PFSK-1 (cell line): ENCODE measurements around the gene KDM4C.

ENCODE experiments used
- FOXP2 ChIP-seq: optimal IDR thresholded peaks from 2 replicates; pipeline ENCODE3; 2011; ENCODE audit warnings: borderline replicate concordance, control low read depth, inconsistent platforms; ENCODE audit not compliant: insufficient read depth; ENCODE audit errors: extremely low read length, extremely low read depth
- POLR2AphosphoS5 ChIP-seq: IDR thresholded peaks from 2 replicates; pipeline ENCODE4 v1.6.1; 2012; ENCODE audit warnings: low read depth, mild to moderate bottlenecking, control low read depth, low read length, moderate library complexity
- REST ChIP-seq, 2 experiments: IDR thresholded peaks; 2 replicates each; pipeline versions ENCODE4 v1.6.1 to v1.8.0; 2011 to 2012; ENCODE audit warnings: low read depth in 2 of 2, low read length in 2 of 2, control low read depth in 1 of 2, inconsistent platforms in 1 of 2, mild to moderate bottlenecking in 1 of 2, moderate library complexity in 1 of 2; ENCODE audit not compliant: insufficient read depth in 1 of 2
- SIN3A ChIP-seq: IDR thresholded peaks from 2 replicates; pipeline ENCODE4 v1.6.1; 2012; ENCODE audit warnings: mild to moderate bottlenecking, low read length, moderate library complexity, borderline replicate concordance; ENCODE audit not compliant: insufficient read depth
- TAF1 ChIP-seq: IDR thresholded peaks from 2 replicates; pipeline ENCODE4 v1.6.1; 2012; ENCODE audit warnings: low read length, control low read depth, borderline replicate concordance; ENCODE audit not compliant: insufficient read depth

KDM4C gene

DNA sequence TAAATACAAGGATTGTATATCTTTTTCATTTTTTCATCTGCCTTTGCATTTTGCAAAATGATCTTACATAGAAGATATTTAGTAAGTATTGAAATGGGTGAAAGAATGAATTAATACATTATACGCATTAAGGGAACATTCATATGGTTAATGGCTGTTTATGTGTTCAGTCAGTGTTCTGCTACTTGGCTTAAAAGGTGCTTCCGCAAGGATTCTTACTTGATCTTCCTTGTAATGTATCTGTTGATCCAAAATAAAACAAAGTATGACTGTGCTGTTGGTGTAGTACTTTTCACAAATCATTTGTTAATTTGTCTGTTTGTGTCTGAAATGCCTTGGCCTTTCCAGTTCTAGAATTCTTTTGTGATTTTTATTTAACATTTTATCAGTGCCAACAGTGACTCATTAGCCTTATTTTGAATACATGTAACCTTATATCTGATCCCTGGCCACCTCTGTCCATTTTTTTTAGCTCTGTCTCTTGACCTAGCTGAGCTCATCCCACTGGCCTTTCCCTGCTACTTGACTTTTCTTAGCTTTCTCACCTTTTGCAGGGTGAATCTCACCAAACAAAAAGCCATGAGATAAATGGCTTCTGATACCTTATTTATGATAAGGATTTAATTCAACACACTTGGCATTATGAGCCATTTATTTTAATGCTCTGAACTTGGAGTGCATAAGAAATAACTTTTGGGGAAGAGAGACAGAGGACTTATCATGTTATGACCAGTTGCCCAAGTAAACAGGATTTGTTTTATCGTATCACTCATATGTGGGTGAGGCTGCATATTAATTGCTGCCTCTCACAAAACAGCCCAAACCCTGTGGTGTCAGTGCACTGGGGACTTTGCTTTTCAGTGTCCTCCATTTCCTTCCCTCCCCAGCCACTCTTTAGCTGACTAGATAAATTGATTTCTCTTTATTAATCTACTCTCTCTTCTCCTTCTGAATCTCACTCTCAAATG, 340.3 kb downstream of the KDM4C start:
- TF ChIP-seq TAF1 = no peak
- no peak for TF ChIP-seq SIN3A
- no peak for TF ChIP-seq POLR2AphosphoS5
- no peak for TF ChIP-seq FOXP2
- TF ChIP-seq REST (IDR thresholded peaks at IDR 0.05; ENCODE audit: insufficient read depth in 1 of 2, low read depth in 2 of 2, low read length in 2 of 2) = no peak

DNA sequence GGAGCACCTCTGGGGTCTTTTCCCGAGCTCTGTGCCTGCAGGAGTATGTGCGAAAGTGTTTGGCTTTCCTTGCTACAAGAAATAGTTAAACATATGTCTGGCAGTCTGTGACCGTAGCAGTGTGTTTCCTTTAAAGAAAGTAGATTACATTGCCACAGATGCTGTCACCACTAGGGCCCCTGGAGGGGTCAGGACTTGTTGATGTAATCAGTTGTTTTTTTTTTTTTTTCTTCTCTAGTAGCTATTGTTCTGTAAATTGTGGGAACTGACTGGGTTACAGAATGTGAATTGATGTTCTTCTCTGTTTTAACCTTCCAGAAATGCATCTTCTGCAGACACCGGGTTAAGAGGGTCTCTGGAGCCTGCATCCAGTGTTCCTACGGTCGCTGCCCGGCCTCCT, 345.6 kb downstream of the KDM4C start:
- TF ChIP-seq REST (IDR thresholded peaks at IDR 0.05; ENCODE audit: insufficient read depth in 1 of 2, low read depth in 2 of 2, low read length in 2 of 2) = no peak
- no peak for TF ChIP-seq SIN3A
- no peak for TF ChIP-seq POLR2AphosphoS5

DNA sequence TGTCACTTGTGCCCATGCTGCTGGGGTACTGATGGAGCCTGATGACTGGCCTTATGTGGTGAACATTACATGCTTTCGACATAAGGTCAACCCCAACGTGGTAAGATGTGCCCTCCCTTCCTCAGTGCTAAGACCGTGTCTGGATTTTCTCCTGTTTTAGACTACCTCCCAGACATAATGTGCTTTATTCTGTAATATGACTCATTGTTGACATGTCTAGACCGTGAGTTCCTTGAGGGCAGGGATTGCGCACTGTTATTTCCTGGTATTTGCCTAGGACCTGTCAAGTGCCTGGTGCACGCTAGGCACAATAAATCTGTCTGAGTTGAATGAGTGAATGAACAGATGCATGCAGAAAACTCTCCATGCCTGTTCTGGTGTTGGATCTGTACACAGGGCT, 346.0 kb downstream of the KDM4C start:
- TF ChIP-seq REST (IDR thresholded peaks at IDR 0.05; ENCODE audit: insufficient read depth in 1 of 2, low read depth in 2 of 2, low read length in 2 of 2) (no peak), SIN3A (no peak), POLR2AphosphoS5 (no peak), FOXP2 (no peak), TAF1 (no peak)

GRCh38 chr9:7104625-7105024, 346.9 kb downstream of the KDM4C start:
- TF ChIP-seq REST (IDR thresholded peaks at IDR 0.05; ENCODE audit: insufficient read depth in 1 of 2, low read depth in 2 of 2, low read length in 2 of 2) (no peak), POLR2AphosphoS5 (no peak), SIN3A (no peak), FOXP2 (no peak), TAF1 (no peak)

DNA sequence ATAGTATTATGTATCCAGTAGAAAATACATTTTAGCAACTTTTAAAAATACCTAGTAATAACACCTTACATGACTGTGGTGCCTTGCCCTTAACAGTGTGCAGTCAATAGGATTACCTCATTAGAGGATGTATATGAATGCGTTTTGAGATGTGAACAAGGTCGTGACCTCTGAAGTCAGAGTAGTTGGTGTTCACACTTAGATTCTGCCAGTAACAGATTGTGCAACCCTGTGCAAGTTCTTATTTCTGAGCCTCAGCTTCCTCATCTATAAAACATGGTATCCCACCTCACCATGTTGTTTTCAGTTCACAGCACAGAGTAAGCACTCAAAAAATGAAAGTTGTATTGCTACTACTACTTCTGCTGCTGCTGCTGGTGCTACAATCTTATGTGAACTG, 347.3 kb downstream of the KDM4C start:
- no peak for TF ChIP-seq REST (IDR thresholded peaks at IDR 0.05; ENCODE audit: insufficient read depth in 1 of 2, low read depth in 2 of 2, low read length in 2 of 2)
